PC-3 (cell line): ENCODE measurements around the gene MED13L. TPM values are rescaled to one million over a fixed set of nuclear protein-coding genes. Genes with fewer than 3 reads are reported as not detected.

Source experiments
- ATAC-seq: fragments of 200-7000 bp; cut with Tn5 transposase; 2 replicates; pipeline ENCODE4 v1.9.1; 2020; ENCODE audit warnings: mild to moderate bottlenecking, moderate library complexity
- BruUV-seq: library from RNA; stranded (reverse); fragments of 400-500 nt; replicated peaks from 2 replicates; lab custom pipeline; 2021; lab: Mats Ljungman, UMichigan
- CTCF ChIA-PET: fragments of 300-600 bp; sonication (Branson Sonifier 250); formaldehyde crosslinking; loops from one replicate; lab custom pipeline; 2022; ENCODE audit warnings: antibody characterized with exemption; lab: Charles Lee
- POLR2A ChIA-PET: fragments of 300-600 bp; sonication (Branson Sonifier 250); formaldehyde crosslinking; loops from one replicate; lab custom pipeline; 2022; ENCODE audit warnings: antibody characterized with exemption; ENCODE audit not compliant: unreplicated experiment; lab: Charles Lee
- DNase-seq: peaks from one replicate; pipeline ENCODE4 v3.0.0-alpha.2; 2015
- H2AFZ ChIP-seq: fragments of 300-600 bp; sonication (generic); 2 replicates; pipeline ENCODE4 v1.6.0; 2016; ENCODE audit warnings: antibody characterized with exemption, low read length
- H3F3A ChIP-seq: fragments of 300-600 bp; sonication (generic); one replicate; pipeline ENCODE4 v1.6.0; 2017; ENCODE audit warnings: antibody characterized with exemption, low read length, control low read depth, mild to moderate bottlenecking; ENCODE audit not compliant: unreplicated experiment
- H3K27ac ChIP-seq: fragments of 300-600 bp; sonication (generic); 2 replicates; pipeline ENCODE4 v1.5.1; 2016; ENCODE audit warnings: mild to moderate bottlenecking, low read length
- H3K27me3 ChIP-seq: fragments of 300-600 bp; sonication (generic); 2 replicates; pipeline ENCODE4 v1.6.1; 2016; ENCODE audit warnings: low read length, mixed read lengths
- H3K36me3 ChIP-seq: fragments of 300-600 bp; sonication (generic); 2 replicates; pipeline ENCODE4 v1.6.1; 2016; ENCODE audit warnings: low read depth, mixed run types, low read length, mixed read lengths
- H3K4me1 ChIP-seq: fragments of 300-600 bp; sonication (generic); 2 replicates; pipeline ENCODE4 v1.5.1; 2016; ENCODE audit warnings: low read length; ENCODE audit not compliant: insufficient read depth
- H3K4me2 ChIP-seq: fragments of 300-600 bp; sonication (generic); 2 replicates; pipeline ENCODE4 v1.6.0; 2016; ENCODE audit warnings: low read length
- H3K4me3 ChIP-seq: fragments of 300-600 bp; sonication (generic); 2 replicates; pipeline ENCODE4 v1.5.1; 2016; ENCODE audit warnings: mild to moderate bottlenecking, low read length, mixed read lengths
- H3K79me2 ChIP-seq: fragments of 300-600 bp; sonication (generic); 2 replicates; pipeline ENCODE4 v1.6.1; 2017; ENCODE audit warnings: low read length, mixed read lengths
- H3K9ac ChIP-seq: fragments of 300-600 bp; sonication (generic); 2 replicates; pipeline ENCODE4 v1.6.0; 2016; ENCODE audit warnings: mild to moderate bottlenecking, low read length
- H3K9me2 ChIP-seq: fragments of 300-600 bp; sonication (generic); replicated peaks from 2 replicates; pipeline ENCODE4 v1.6.1; 2016; ENCODE audit warnings: mixed run types, low read length, mixed read lengths
- H3K9me3 ChIP-seq: fragments of 300-600 bp; sonication (generic); 2 replicates; pipeline ENCODE4 v1.6.1; 2016; ENCODE audit warnings: low read length, mixed read lengths
- H4K20me1 ChIP-seq: fragments of 300-600 bp; sonication (generic); 2 replicates; pipeline ENCODE4 v1.6.1; 2016; ENCODE audit warnings: low read length, mixed read lengths
- CTCF ChIP-seq: fragments of 300-600 bp; sonication (generic); conservative IDR thresholded peaks from 2 replicates; pipeline ENCODE4 v1.5.1; 2017; ENCODE audit warnings: antibody characterized with exemption, low read depth, mild to moderate bottlenecking, low read length
- EZH2 ChIP-seq: fragments of 300-600 bp; sonication (generic); IDR thresholded peaks from one replicate; pipeline ENCODE4 v1.6.1; 2017; ENCODE audit warnings: antibody characterized with exemption, mild to moderate bottlenecking, low read length; ENCODE audit not compliant: unreplicated experiment
- EZH2phosphoT487 ChIP-seq: fragments of 300-600 bp; sonication (generic); IDR thresholded peaks from 2 replicates; pipeline ENCODE4 v1.6.1; 2018; ENCODE audit warnings: mild to moderate bottlenecking, antibody characterized with exemption, low read length, borderline replicate concordance
- intact Hi-C: fragments of 100-400 bp; cut with micrococcal nuclease; formaldehyde crosslinking; loops from 2 replicates; pipeline ENCODE4 v1.9.0; 2023
- total RNA-seq: library from RNA; depleted of rRNA; stranded (reverse); fragments of >200 nt; gene quantifications from 2 replicates; pipeline ENCODE4 v1.2.3, GENCODE V29; 2014

The MED13L gene
- total RNA-seq, 1 experiment from 2014 or later: 61.2 TPM

GRCh38 chr12:116202433-116202832 lies 75.1 kb downstream of the MED13L start:
- H3K79me2 ChIP-seq: peaks cover 99% of the 10 kb centered on the region
- POLR2A ChIA-PET: no interaction called here
- H3K4me2 ChIP-seq: no peak overlapping the region
- no peaks in the 10 kb centered on the region for H3F3A ChIP-seq
- peaks cover 4% of the 10 kb centered on the region; the same call in 1 of the 2 replicates for H3K36me3 ChIP-seq
- H4K20me1 ChIP-seq: peaks cover 36% of the 10 kb centered on the region
- H3K4me1 ChIP-seq: peaks cover 8% of the 10 kb centered on the region
- ATAC-seq (no peak), DNase-seq (no peak)
- H3K9me3 ChIP-seq: no peaks in the 10 kb centered on the region
- H3K4me3 ChIP-seq: no peak overlapping the region
- no peaks in the 10 kb centered on the region for H3K9me2 ChIP-seq
- intact Hi-C loops: no loop called here
- no peak overlapping the region for H3K9ac ChIP-seq
- TF ChIP-seq CTCF: no peak
- no peak for TF ChIP-seq EZH2phosphoT487
- H3K27me3 ChIP-seq: no peaks in the 10 kb centered on the region
- no TSS peak for BruUV-seq
- CTCF ChIA-PET: interaction anchor here (0.6 kb wide), 3 partner anchors 9 to 336 kb away, joined by 3 read pairs; no protein-coding TSS in a partner anchor
- no peak overlapping the region for H3K27ac ChIP-seq
- no peak overlapping the region for H2AFZ ChIP-seq

- ChIA-PET POLR2A (no interaction called here), CTCF (interaction anchor here (0.6 kb wide), 5 partner anchors 9 to 482 kb away, joined by 3 to 6 read pairs (median 3); no protein-coding TSS in a partner anchor)
- Histone ChIP-seq H3K79me2 (peaks cover 99% of the 10 kb centered on the region), H3K9me3 (no peaks in the 10 kb centered on the region), H3K4me2 (no peak overlapping the region), H3K36me3 (peaks cover 4% of the 10 kb centered on the region; the same call in 1 of the 2 replicates), H4K20me1 (peaks cover 31% of the 10 kb centered on the region), H3K9me2 (no peaks in the 10 kb centered on the region), H3K27me3 (no peaks in the 10 kb centered on the region), H3K27ac (no peak overlapping the region), H3K4me3 (no peak overlapping the region), H3K9ac (no peak overlapping the region), H3K4me1 (peaks cover 8% of the 10 kb centered on the region), H2AFZ (no peak overlapping the region), H3F3A (no peaks in the 10 kb centered on the region)
- ATAC-seq: no peak
- intact Hi-C loops: no loop called here
- TF ChIP-seq EZH2phosphoT487: no peak
- TF ChIP-seq CTCF: no peak
- TF ChIP-seq EZH2: no peak
- BruUV-seq: no TSS peak
- no peak for DNase-seq
These were observed 75.6 kb downstream of the MED13L start for GRCh38 chr12:116201908-116202307.

GRCh38 chr12:116201359-116201758 lies 76.1 kb downstream of the MED13L start:
- Histone ChIP-seq H3K9ac (no peak overlapping the region), H3K4me1 (peaks cover 8% of the 10 kb centered on the region), H3K36me3 (peaks cover 4% of the 10 kb centered on the region; the same call in 1 of the 2 replicates), H3K9me3 (no peaks in the 10 kb centered on the region), H3K9me2 (no peaks in the 10 kb centered on the region), H2AFZ (no peak overlapping the region), H3K27me3 (no peaks in the 10 kb centered on the region), H4K20me1 (peaks cover 29% of the 10 kb centered on the region), H3K79me2 (peaks cover 99% of the 10 kb centered on the region), H3F3A (no peaks in the 10 kb centered on the region), H3K4me3 (no peak overlapping the region), H3K4me2 (no peak overlapping the region), H3K27ac (no peak overlapping the region)
- DNase-seq (no peak), ATAC-seq (no peak)
- CTCF ChIA-PET: interaction anchor here (0.6 kb wide), 2 partner anchors 107 to 482 kb away, joined by 4 to 6 read pairs; no protein-coding TSS in a partner anchor
- POLR2A ChIA-PET: no interaction called here
- intact Hi-C loops: no loop called here
- TF ChIP-seq CTCF (no peak), EZH2 (no peak), EZH2phosphoT487 (no peak)
- BruUV-seq: no TSS peak
